ENCODE data around the gene FAIM2. TPM values are rescaled to one million over a fixed set of nuclear protein-coding genes. Genes with fewer than 3 reads are reported as not detected.

The FAIM2 gene
- total and polyA plus RNA-seq, 10 of the 15 experiments (the other 5 are each of a cell fraction or from before 2014, with no cell fraction given): not detected

GRCh38 chr12:49828133-49829091, 75.3 kb downstream of the FAIM2 start, which contains the start of gene NCKAP5L (continued):
- TF ChIP-seq IKZF2 (IDR thresholded peaks at IDR 0.05): peak; percentile 51 to 56
- TF ChIP-seq CBX5 (IDR thresholded peaks at IDR 0.05; ENCODE audit: low read depth): no peak
- peak; percentile 50; the same call in 1 of the 2 replicates for TF ChIP-seq POLR2AphosphoS5 (IDR thresholded peaks at IDR 0.05; ENCODE audit: low read length)
- no peak for TF ChIP-seq CHD1 (IDR thresholded peaks at IDR 0.05; ENCODE audit: low read depth, low read length)
- TF ChIP-seq POLR2AphosphoS2 (IDR thresholded peaks at IDR 0.05; ENCODE audit: low read depth, low read length): no peak
- TF ChIP-seq ZNF24 (IDR thresholded peaks at IDR 0.05): no peak
- no peak for TF ChIP-seq ZNF687 (IDR thresholded peaks at IDR 0.05)
- peak; percentile 70 for TF ChIP-seq MXI1 (IDR thresholded peaks at IDR 0.05; ENCODE audit: low read depth, low read length)
- no peak for TF ChIP-seq EZH2 (IDR thresholded peaks at IDR 0.05; ENCODE audit: borderline replicate concordance, control insufficient read depth, low read depth, low read length)
- peak; percentile 85 for TF ChIP-seq POLR2A (IDR thresholded peaks at IDR 0.05; ENCODE audit: low read depth, low read length)
- TF ChIP-seq DPF2 (IDR thresholded peaks at IDR 0.05): 0 out of 2 replicates have a peak, but pooled peaks have one; percentile 26
- no peak for TF ChIP-seq JUND (IDR thresholded peaks at IDR 0.05; ENCODE audit: low read depth, low read length)
- TF ChIP-seq, protein P1, sequence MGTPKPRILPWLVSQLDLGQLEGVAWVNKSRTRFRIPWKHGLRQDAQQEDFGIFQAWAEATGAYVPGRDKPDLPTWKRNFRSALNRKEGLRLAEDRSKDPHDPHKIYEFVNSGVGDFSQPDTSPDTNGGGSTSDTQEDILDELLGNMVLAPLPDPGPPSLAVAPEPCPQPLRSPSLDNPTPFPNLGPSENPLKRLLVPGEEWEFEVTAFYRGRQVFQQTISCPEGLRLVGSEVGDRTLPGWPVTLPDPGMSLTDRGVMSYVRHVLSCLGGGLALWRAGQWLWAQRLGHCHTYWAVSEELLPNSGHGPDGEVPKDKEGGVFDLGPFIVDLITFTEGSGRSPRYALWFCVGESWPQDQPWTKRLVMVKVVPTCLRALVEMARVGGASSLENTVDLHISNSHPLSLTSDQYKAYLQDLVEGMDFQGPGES (IDR thresholded peaks at IDR 0.05): 0 out of 2 replicates have a peak, but pooled peaks have one; percentile 34
- peak; percentile 70; the same call in 1 of the 2 replicates for TF ChIP-seq CBFB (IDR thresholded peaks at IDR 0.05; ENCODE audit: low read depth)
- TF ChIP-seq MLLT1 (IDR thresholded peaks at IDR 0.05): peak; percentile 33; the same call in 1 of the 2 replicates
- TF ChIP-seq NBN (IDR thresholded peaks at IDR 0.05): peak; percentile 77

Measured in GM12878 (cell line).